UCSD-AML1 (cell line): Measurements from ENCODE around the gene ADGRL2.

Experiments used
- DNase-seq: peaks from one replicate; lab custom pipeline; 2025; ENCODE audit not compliant: unreplicated experiment; lab: John Stamatoyannopoulos, UW

ADGRL2 gene

DNA sequence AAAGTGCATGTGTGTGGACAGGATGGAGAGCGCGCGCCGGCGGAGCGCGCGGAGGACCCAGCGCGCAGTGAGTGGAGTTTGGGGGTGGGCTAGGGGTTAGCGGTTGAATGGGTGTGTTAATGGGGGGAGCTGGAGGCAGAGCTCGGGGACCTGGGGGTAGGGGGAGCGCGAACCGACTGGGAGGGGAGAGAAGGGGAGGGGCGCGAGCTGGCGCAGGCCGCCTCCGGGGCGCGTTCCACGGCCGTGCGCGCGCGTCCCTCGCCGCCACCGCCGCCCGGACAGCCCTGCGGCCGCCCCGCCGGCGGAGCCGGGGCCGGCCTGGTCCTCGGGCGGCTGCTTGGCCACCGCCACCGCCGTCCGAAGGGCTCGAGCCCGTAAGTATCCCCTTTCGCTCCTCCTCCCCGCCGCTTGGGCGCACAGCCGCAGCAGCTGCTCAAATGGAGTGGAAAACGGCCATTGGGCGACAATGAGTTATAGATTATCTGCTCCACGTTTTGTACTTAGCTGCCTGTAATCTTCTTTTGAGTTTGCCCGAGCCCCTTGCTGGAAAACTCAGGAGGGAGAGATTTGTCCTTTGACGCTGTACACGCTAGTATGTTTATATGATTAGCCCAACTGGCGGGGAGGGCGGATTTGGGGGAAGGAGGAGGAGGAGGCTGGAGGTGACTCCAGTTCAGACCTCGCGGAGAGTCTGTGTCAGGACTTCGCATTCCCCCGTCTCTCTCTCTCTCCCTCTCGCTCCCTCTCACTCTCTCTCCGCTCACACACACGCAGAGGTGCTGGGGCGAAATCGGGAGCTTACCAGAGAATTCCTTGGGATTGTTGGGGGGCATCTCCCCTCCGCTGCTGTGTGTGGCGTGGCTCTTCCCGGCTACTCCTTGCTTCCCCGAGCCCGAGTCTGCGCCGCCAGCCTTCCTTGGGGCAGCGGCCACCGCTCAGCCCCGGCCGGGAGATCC lies at the start of gene ADGRL2:
TSS of gene ADGRL2 (plus strand) at position 240 of the 956 bp plus-strand sequence. CDS start 36,051 bp downstream, outside the sequence.
- no peak for DNase-seq

DNA sequence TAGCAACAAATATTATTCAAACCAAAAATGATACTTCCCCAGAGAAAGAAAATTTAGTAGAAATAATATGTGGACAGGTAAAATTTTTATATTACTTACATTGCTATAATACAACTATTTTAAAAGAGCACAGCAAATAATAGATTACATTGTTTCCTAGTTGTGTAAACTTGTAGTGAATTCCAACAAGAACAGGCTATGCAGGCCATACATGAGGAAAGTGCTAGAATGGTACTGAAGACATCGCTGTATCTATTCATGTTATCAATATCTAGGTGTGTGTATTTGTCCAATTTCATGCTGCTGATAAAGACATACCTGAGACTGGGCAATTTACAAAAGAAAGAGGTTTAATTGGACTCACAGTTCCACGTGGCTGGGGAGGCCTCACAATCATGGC lies 47.9 kb upstream of the ADGRL2 start:
- DNase-seq = no peak

DNA sequence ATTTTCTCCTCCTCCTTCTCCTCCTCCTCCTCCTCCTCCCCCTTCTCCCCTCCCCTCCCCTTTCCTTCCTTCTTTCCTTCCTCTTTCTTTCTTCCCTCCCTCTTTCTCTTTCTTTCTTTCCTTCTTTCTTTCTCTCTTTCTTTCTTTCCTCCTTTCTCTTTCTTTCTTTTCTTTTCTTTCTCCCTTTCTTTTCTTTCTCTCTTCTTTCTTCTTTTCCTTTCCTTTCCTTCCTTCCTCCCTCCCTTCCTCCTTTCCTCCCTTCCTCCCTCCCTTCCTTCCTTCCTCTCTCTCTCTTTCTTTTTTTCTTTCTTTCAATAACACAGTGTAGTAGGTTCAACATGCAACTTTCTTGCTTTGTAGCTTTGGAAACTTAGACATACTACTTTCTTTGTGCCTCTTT lies 46.3 kb upstream of the ADGRL2 start:
- DNase-seq = no peak

DNA sequence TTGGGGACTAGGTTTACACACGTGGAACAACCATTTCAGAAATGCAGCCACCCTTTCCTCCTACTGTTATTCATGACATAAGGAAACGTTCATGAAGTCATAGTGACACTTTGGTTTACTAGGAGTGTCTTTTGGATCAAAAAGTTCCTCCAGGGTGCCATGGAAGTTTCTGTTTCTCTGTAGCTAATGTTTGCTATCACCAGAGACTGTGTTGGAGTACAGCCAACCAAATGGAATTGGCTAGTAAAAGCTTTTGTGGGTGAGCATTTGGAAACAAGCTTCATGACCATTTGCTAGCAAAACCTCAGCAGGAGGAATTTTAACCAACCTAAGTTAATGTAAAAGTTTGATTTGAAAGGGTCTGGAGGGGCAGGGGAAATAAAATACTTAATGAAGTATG lies 43.9 kb upstream of the ADGRL2 start:
- no peak for DNase-seq

DNA sequence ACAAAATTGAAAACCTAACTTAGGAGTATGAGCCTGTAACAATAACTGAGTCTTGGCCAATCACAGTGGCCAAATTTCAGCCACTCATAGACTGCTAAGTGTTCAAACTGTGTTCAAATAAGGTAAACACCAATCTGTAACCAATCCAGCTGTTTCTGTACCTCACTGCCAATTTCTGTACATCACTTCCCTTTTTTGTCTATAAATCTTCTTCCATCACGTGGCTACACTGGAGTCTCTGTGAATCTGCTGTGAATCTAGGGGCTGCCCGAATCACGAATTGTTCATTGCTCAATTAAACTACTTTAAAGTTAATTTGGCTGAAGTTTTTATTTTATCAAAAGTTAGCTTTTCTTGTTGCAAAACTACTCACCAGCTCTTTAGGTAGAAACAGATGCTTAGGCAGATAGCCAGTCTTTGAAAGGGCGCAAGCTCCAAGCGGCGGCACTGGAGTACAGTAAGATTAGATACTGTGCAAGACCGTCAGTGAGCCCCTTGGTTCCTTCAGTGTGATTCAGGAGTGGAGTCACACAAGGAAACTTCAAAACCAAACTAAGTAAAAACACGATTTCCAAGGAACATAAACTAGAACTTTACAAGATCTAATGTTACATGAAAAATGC lies 43.2 kb upstream of the ADGRL2 start:
- DNase-seq = no peak

DNA sequence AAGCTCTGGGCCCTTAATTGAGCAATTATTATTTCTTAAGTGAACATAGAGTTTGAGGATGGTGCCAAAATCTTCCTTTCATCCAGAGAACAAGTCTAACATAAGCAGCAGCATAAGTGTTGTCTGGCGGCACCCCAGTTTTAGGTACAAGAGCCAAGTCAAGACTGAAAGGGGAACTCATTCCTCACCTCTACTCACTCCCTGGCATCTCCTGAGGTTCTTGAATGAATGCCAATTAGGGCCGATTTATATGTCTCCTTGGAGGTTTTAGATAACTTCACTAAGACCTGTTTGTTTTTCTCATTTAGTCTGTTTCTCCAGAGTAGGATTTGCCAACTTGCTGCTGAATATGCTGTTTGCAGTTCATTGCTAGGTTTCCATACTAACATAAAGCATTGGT lies 42.6 kb upstream of the ADGRL2 start:
- no peak for DNase-seq

DNA sequence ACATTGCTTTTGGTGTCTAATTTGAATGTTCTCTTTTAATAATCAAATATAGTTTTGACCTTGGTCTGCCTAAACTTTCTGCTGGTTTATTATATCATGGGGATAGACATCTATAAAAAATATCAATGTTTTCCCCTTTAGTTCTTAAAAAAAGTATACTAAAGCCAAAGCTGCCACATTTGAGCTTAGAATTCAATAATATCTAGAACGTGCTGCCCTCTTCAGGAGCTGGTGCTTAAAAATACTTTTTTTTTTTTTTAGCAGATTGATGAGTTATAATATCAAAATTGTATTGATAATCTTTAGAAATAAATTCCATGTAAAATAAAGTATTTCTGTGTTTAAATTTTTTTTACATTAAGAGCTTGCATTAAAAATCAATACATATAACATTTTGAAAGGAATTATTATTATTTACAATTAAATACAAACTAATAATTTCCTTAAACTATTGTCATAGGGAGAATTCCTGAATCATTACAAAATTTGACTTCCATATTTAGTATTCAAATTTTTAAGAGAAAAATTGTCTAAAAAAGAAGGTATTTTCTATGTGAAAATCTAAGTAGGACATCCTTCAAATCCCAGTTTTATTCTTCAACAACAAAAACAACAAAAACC lies 40.1 kb upstream of the ADGRL2 start:
- DNase-seq = no peak

DNA sequence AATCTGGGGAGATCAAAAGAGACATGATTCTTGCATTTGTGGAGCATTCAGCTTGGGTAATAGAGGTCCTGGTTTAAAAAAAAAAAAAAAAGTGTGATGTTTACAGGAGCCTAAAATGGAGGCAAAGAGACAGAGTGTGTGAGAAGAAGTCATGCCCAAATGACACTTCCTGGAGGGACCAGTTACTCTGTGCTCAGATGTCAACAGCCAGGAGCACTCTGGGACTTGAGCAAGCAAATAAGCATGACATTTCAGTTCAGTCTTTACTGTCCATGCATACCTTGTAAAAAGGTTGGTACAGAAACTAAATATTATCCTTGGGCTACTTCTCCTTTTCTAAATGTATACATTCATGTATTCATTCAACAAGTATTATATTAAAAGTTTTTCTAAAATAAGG lies 25.2 kb upstream of the ADGRL2 start:
- no peak for DNase-seq

DNA sequence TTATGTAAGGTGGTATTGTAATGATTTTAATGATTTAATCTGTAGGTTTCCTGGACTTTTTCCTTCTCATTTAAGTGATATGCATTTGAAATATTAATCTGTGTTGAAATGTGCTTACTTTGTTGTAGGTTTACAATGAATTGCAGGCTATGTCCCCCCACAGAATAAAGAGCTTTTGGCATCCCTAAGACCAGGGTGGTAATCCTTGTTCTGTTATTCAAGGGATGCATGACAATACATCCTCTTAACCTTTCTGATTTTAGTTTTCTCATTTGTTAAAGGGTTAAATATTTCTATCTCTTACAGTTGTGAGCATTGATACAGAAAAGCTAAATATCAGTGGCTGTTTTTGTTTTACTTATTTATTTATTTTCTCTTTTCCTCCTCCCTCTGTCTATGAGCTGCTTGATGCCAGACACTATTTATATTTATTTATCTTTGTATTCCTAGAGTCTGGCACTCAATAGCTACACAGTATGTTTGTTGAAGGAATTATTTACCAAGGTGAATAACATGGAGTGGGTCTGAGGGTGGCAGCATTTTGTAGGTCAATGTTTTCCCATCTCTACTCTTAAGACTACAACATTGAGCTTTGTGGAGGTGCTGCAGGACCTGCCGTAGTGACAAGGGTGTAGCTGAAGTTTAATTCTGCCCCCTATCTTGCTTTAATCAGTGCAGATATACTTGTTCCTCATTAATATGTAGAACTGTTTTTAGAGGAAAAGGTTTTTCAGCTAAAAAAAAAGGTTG lies 19.9 kb upstream of the ADGRL2 start:
- DNase-seq = no peak

DNA sequence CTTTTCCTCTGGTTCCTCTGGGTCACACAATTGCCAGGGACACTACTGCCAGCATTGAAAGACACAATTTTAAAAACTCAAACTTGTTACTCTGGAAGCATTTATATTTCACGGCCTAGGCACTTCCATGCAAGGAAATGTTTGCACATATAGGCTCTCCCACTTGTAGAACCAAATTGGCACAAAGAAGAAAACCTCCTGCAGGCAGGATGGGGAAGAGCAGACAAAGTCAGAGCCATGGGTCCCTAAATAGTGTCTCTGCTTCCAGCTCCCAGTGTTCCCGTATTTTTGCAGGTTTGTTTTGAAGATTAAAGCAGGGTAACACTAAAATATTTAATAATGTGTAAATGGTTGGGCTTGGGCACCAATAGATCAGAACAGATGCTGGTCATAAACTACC lies 19.0 kb upstream of the ADGRL2 start:
- no peak for DNase-seq

DNA sequence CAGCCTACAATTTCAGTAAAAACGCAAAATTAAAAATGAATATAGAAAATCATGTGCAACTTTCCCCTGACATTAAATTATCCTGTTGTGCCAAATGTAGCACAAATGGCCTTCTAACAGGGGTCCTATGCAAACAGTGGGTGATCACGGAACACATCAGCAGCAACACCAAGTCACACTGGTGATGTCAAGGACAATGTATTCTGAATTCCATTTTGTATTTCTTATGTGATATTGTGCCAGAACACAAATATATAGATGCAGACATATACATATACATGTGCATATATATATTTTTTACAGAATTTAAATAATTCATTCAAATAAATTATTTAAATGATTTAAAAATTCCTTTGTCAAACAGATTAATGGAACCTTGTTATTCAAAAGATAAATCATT lies 8.6 kb upstream of the ADGRL2 start:
- DNase-seq = no peak

DNA sequence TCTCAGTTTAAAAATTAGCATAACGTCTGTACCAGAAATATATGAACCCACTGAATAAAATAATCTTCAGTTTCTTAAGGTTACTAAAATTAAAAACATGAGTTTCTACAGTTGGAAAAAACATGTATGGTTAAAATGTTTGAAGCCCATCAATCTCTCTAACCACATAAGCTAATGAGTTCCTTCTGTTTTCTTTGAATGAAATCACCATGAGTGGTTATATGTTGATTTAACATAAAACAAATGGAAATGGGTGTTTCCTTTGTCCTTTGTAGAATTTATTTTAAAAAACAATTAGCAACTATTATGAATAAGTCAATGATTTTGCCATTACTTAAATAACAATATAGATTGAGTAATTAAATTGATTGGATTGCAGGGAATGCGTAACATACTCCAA lies 3.0 kb upstream of the ADGRL2 start:
- no peak for DNase-seq

DNA sequence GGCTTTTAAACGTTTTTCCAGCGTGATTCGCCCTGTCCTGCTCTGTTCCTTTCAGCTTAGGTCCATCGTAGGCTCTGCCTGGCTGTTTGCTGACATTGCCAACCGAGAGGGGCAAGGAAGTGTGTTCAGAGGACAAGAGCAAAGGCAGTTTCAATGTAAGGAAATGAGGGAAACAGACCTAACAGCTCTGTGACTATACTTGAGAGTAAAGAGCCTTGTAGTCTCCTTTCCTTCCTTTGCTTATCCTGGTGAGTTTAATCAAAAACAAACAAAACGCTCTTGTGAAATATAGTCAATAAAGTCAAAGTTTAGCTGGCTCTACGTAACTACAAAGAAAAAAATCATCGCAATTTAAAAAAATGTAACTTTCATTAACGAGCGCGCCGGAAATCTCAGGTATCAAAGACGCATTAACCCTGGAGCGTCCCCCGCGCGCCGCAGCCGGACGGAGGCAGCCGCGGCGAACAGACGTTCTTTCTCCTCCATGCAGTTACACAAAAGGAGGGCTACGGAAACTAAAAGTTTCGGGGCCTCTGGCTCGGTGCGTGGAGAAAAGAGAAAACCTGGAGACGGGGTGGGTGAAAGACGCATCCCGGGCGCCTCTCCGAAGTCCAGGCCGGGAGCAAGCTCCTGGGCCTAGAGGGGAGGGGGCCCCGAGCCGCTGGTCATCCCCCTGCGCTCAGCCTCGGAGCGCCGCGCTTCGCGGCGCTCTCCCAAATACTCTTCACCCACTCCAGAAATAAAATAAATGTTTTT lies 617 bp upstream of the ADGRL2 start:
- DNase-seq = no peak

DNA sequence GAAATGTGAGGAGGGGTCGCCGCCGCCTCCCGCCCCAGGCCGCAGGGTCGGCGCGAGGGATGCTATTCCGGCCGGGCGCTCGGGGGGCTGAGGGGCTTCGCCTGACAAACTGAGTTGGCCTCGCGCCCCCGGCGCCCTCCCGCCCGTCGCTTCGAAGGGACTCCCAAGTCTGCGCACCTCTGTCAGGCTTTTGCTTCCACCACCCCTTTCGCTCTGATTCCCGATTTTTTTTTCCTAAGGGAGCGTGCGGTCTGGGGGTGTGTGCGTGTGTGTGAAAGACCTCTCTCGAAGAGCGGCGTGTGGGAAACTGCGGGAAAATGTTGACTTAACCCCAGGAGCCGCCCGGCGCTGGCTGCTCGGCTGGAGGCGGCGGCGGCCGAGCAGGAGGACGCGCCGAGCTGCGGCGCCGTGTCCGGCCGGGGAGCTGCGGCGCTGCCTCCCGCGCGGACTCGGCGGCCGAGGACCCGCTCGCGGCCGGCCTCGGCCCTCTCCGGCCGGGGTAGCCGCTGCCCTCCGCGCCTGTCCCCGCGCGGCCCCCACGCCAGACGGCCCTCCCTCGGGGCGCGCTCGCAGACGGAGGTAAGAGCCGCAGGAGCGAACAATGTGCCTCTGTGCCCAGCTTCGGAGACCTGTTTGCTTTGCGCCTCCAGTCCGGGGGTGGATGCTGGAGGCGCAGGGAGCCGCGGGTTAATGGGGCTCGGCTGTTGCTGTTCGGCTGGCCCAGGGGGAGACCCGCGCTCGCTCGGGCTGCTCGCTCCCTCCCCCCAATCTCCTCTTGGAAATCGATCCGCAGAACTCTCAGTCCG lies 1.1 kb downstream of the ADGRL2 start:
- DNase-seq = no peak

DNA sequence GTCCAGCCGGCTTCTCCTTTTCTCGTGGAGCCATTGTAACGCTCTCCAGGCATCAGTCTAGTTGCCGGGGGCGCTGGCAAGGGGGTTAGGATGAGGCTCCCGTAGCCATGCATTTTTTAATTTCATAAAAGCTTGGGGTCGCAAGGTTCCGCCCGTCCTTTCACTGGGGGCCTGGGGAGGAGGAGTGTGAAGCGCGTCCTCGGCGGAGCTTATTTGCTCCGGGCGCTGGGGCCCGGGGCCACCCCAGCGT lies 1.6 kb downstream of the ADGRL2 start:
- no peak for DNase-seq

DNA sequence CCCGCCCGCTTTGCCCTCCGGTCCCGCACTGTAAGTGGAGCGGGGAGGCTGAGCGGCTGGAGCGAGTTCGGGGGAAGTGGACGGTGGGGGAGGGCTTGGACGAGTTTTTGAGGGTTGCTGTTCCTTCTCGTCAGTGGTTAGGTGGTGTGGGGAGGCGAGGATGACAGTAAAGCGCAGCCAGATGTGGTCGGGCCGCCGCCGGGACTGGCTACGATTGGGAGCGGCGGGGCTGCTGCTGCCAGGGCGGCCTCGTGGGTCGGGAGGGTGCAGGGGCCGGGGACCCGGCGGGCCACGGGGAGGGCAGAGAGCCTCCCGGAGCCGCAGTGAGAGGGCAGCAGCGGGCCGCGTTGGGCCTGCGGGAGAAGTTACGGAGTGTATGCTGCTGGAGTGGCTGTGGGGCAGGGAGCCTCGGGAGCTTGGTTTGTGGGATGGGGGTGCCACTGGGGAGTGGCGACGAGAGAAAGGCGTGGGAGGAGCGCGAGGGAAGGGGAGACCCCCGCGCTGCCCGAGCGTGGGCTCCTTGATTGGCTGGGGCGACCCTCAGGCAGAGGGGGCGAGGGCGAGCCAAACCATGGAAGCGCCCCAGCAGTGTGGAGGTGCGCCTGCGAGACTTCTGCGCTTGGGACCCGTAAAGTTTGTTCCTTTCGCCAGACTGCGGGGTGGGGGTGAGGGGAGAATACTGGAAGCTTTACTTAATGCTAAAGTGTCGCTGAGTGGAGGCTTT lies 2.1 kb downstream of the ADGRL2 start:
- DNase-seq = no peak

DNA sequence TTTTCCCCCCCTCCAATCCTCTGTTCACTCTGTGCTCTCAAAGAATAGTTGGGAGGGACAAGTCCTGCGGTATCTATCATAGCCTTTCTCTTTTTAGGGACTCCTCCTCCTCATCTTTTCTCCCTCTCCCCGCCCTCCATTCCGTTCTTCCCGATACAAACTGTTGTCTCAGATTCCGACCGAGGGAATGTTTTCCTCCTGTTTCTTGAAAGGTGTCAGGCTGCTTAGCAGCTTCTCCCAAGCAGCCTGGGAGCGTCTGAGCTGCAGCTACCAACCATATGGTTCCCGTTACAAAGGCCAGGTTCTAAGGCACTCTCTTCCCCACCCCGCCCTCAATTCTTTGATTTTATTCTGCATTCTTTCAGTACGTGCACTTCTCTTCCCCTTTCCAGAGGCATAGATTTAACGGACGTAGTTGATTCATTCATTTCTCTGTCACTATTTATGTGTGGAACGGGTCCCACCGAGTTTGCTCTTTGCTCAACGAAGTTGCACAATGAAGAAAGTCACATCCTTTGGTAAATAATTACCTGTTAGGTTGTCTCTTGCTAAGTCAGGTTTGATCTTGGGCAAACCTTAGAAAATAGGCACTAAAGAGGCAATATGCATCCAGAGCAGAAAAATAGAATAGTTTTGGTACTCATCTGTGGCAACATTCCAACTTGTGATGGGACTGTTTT lies 2.8 kb downstream of the ADGRL2 start:
- DNase-seq = no peak

DNA sequence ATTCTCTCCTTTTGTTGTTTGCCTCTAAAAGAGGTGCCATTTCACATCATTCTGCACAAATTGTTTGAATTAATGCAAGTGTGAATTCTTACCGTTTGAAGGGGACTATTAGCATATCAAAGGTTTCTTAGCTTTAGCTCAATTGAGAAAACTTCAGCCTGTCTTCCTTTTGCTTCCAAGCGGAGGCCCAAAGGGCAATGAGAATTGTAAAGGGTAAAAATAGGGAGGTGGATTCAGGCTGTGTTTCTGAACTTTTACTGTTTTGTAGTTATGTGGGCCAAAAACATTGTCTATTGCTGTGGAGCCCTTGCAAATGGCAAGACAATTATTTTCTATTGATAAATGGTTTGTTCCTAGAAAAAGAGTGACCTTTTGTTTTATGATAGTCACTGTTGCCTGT lies 3.6 kb downstream of the ADGRL2 start:
- no peak for DNase-seq
